BLaER1 treated with 17β-estradiol and CSF1 and Interleukin-3, amounts not matched to agents 10 nM and 100 nM (cell line): ENCODE results near the gene FOSL2.
A peak's percentile ranks its signal among the peaks of the same experiment; 100 is the strongest.

Experiments
- H3K27ac ChIP-seq, 11 experiments: shearing (Covaris generic); formaldehyde crosslinking; 2 replicates each; pipeline ENCODE4 v1.8.1; 2022
- H3K27me3 ChIP-seq, 11 experiments: shearing (Covaris generic); formaldehyde crosslinking; 2 replicates each; pipeline ENCODE4 v1.8.1; 2022
- H3K36me3 ChIP-seq, 11 experiments: shearing (Covaris generic); formaldehyde crosslinking; 2 replicates each; pipeline ENCODE4 v1.8.1; 2022
- H3K4me1 ChIP-seq, 10 experiments: shearing (Covaris generic); formaldehyde crosslinking; 2 replicates each; pipeline ENCODE4 v1.8.1; 2022
- H3K4me2 ChIP-seq, 11 experiments: shearing (Covaris generic); formaldehyde crosslinking; 2 replicates each; pipeline ENCODE4 v1.8.1; 2022
- H3K4me3 ChIP-seq, 10 experiments: shearing (Covaris generic); formaldehyde crosslinking; 2 replicates each; pipeline ENCODE4 v1.8.1; 2022
- H3K9ac ChIP-seq, 11 experiments: shearing (Covaris generic); formaldehyde crosslinking; 2 replicates each; pipeline ENCODE4 v1.8.1; 2022
- H3K9me3 ChIP-seq, 11 experiments: shearing (Covaris generic); formaldehyde crosslinking; replicated peaks in 1 of 11; 2 replicates each; pipeline ENCODE4 v1.8.1; 2022
- H4K20me1 ChIP-seq, 11 experiments: shearing (Covaris generic); formaldehyde crosslinking; 2 replicates each; pipeline ENCODE4 v1.8.1; 2022
- Cebpa-rat ChIP-seq, 11 experiments: shearing (Covaris generic); IDR thresholded peaks; 2 replicates each; pipeline ENCODE4 v1.8.1; 2022

The FOSL2 gene

GRCh38 chr2:28377195-28377816 is 15.4 kb upstream of the FOSL2 start:
- no peaks in the 10 kb centered on the region for H4K20me1 ChIP-seq
- H3K36me3 ChIP-seq = no peaks in the 10 kb centered on the region
- no peaks in the 10 kb centered on the region for H3K9me3 ChIP-seq
- peaks cover 37 to 51% (median 47%) of the 10 kb centered on the region in 10 experiments for H3K4me1 ChIP-seq
- H3K9ac ChIP-seq = no peak overlapping the region
- no peaks in the 10 kb centered on the region for H3K27me3 ChIP-seq
- no peak overlapping the region; a peak in 1 of 22 replicates for H3K27ac ChIP-seq
- peak overlapping the region in 5 of 11 experiments; percentile 74 to 80 (median 77); a peak in 7 of 22 replicates for H3K4me2 ChIP-seq
- no peak overlapping the region for H3K4me3 ChIP-seq
- TF ChIP-seq Cebpa-rat (IDR thresholded peaks at IDR 0.05) = no peak

DNA sequence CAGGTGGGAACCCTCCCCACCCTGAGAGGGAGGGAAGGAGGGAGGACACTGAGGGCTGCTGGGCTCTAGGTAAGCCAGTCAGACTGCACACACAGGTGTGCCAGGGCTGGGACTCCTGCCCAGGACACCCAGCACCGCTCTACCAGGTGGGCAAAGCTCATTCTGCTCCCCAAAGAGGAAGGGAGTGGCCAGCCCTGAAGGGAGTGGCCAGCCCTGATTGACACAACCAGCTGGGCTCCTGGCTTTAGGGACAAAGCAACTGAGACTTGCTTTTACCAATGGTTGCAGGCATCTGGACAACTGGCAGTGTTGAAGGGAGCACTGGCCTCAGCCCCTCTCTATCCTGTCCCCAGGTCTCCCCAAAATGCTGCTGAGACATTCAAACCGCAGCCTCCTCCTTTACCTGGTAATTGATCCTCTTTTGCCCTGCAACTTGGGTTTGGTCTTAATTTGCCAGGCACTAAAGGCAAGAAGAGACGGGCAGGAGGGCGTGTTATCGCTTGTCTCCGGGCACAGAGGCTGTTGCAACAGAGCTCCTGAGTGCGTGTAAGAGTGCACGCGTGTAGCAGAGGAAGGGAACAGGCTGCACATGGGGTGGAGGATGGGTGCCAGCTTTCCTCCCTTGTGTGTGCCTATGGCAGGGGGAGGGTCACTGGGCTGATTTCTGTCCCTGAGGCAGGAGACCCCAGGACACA is 14.5 kb upstream of the FOSL2 start:
- H3K9me3 ChIP-seq = no peaks in the 10 kb centered on the region
- no peak for TF ChIP-seq Cebpa-rat (IDR thresholded peaks at IDR 0.05)
- no peak overlapping the region for H3K4me3 ChIP-seq
- H3K4me1 ChIP-seq = peaks cover 44 to 59% (median 55%) of the 10 kb centered on the region in 10 experiments
- H3K4me2 ChIP-seq = peak overlapping the region; percentile 72 to 88 (median 77)
- H3K27ac ChIP-seq = peak overlapping the region in 6 of 11 experiments; percentile 7 to 48 (median 39); a peak in 6 of 22 replicates
- H3K36me3 ChIP-seq = no peaks in the 10 kb centered on the region
- no peaks in the 10 kb centered on the region for H4K20me1 ChIP-seq
- H3K27me3 ChIP-seq = no peaks in the 10 kb centered on the region
- H3K9ac ChIP-seq = peak overlapping the region in 1 of 11 experiments; percentile 3; a peak in 1 of 22 replicates

GRCh38 chr2:28378679-28379584 is 13.7 kb upstream of the FOSL2 start:
- peak overlapping the region; percentile 72 to 88 (median 77) for H3K4me2 ChIP-seq
- H3K27ac ChIP-seq = peak overlapping the region in 9 of 11 experiments; percentile 1 to 48 (median 21); a peak in 14 of 22 replicates
- H3K36me3 ChIP-seq = no peaks in the 10 kb centered on the region
- TF ChIP-seq Cebpa-rat (IDR thresholded peaks at IDR 0.05) = no peak
- peak overlapping the region in 1 of 10 experiments; percentile 20; a peak in 1 of 20 replicates for H3K4me3 ChIP-seq
- H3K9me3 ChIP-seq = no peaks in the 10 kb centered on the region
- peak overlapping the region in 4 of 11 experiments; percentile 3 to 26 (median 22); a peak in 3 of 22 replicates for H3K9ac ChIP-seq
- no peaks in the 10 kb centered on the region for H4K20me1 ChIP-seq
- H3K27me3 ChIP-seq = no peaks in the 10 kb centered on the region
- peaks cover 44 to 62% (median 56%) of the 10 kb centered on the region in 10 experiments for H3K4me1 ChIP-seq

GRCh38 chr2:28380219-28380618 is 12.4 kb upstream of the FOSL2 start:
- Histone ChIP-seq H3K4me2 (peak overlapping the region in 10 of 11 experiments; percentile 72 to 80 (median 77); a peak in 19 of 22 replicates), H3K36me3 (no peaks in the 10 kb centered on the region), H3K27ac (peak overlapping the region in 1 of 11 experiments; percentile 28; a peak in 1 of 22 replicates), H4K20me1 (no peaks in the 10 kb centered on the region), H3K9me3 (no peaks in the 10 kb centered on the region), H3K27me3 (no peaks in the 10 kb centered on the region), H3K9ac (no peak overlapping the region; a peak in 1 of 22 replicates), H3K4me3 (no peak overlapping the region), H3K4me1 (peaks cover 44 to 62% (median 56%) of the 10 kb centered on the region in 10 experiments)
- TF ChIP-seq Cebpa-rat (IDR thresholded peaks at IDR 0.05) = no peak

- peaks cover 44 to 62% (median 56%) of the 10 kb centered on the region in 10 experiments for H3K4me1 ChIP-seq
- H3K27me3 ChIP-seq = no peaks in the 10 kb centered on the region
- peak overlapping the region in 7 of 11 experiments; percentile 18 to 49 (median 37); a peak in 12 of 22 replicates for H3K27ac ChIP-seq
- H3K4me2 ChIP-seq = peak overlapping the region; percentile 53 to 80 (median 74)
- no peaks in the 10 kb centered on the region for H3K36me3 ChIP-seq
- TF ChIP-seq Cebpa-rat (IDR thresholded peaks at IDR 0.05) = no peak
- H3K9ac ChIP-seq = 0 out of 22 replicates have a peak overlapping the region, but pooled peaks of 2 of the 11 experiments have one; percentile 26 to 29
- no peak overlapping the region for H3K4me3 ChIP-seq
- H4K20me1 ChIP-seq = no peaks in the 10 kb centered on the region
- no peaks in the 10 kb centered on the region for H3K9me3 ChIP-seq
Observed at GRCh38 chr2:28381225-28382180, 11.2 kb upstream of the FOSL2 start.

DNA sequence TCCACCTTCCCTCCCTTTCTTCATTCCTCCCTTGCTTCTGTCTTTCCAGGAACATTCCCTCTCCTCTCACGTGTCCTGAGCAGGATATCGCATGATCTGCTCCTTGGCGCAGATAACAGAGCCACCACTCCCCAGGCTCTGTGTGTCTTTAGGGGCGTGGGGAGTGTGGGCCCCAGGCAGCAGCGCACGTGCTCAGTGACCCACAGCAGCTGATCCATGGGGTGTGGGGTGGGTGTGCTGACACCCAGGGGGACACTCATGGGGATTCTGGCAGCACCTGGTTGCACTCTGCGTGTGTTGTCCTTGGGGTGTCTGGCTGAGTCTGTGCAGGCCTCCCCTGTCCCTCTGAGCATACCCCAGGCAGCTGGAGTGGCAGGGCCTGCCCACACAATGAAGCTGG is 9.9 kb upstream of the FOSL2 start:
- no peak overlapping the region; a peak in 1 of 22 replicates for H3K9ac ChIP-seq

DNA sequence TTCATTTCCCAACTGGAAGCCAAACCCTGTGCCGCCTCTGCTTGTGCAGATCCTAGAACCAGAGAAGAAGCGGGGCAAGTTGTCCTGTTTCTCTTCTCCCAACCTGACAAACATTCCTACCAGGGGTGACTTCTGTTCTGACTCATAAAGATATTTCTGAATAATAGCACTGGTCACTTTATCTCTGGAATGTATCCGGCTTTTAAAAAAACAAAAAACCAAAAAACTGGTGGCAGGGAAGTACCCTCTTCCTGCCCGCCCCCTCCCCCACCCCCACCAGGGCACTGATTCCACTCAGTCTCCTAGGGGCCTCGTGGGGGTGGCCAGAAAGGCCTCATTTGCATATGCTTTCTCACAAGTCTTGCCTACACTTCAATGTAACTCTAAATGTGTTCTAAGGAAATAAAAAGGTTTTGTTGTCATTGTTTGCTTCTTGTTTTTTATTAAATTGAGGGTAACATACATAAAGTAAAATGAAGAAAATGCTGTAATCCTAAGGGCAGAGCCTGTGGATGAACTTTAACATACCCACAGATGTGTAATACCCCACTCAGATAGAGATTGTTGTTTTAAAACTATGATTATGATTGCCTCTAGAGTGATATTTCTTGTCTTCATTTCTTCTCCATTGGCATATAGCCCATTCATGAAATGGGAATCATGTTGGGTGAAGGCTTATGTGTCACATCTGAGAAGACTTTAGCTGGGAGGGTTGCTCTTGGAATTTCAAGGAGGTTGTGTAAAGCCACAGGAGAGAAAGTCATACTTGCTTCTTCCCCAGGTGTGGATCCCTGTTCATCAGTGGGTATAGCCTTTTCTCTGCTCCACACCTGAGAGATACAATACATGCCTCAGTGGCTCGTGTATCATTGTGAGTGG is 5.3 kb upstream of the FOSL2 start:
- Histone ChIP-seq H3K9ac (no peak overlapping the region), H3K4me3 (no peak overlapping the region), H3K4me1 (peaks cover 23 to 42% (median 32%) of the 10 kb centered on the region in 10 experiments), H3K27me3 (no peaks in the 10 kb centered on the region; a peak in 1 of 22 replicates), H3K9me3 (no peaks in the 10 kb centered on the region), H3K36me3 (no peaks in the 10 kb centered on the region), H3K4me2 (peak overlapping the region in 1 of 11 experiments; percentile 9; a peak in 1 of 22 replicates), H3K27ac (no peak overlapping the region), H4K20me1 (no peaks in the 10 kb centered on the region)
- no peak for TF ChIP-seq Cebpa-rat (IDR thresholded peaks at IDR 0.05)

More for the DNA sequence above, 9.9 kb upstream of the FOSL2 start:
- H3K36me3 ChIP-seq = no peaks in the 10 kb centered on the region
- peaks cover 48 to 67% (median 56%) of the 10 kb centered on the region in 10 experiments for H3K4me1 ChIP-seq
- H3K4me3 ChIP-seq = no peak overlapping the region
- no peaks in the 10 kb centered on the region for H4K20me1 ChIP-seq
- TF ChIP-seq Cebpa-rat (IDR thresholded peaks at IDR 0.05) = no peak
- no peaks in the 10 kb centered on the region for H3K27me3 ChIP-seq
- peak overlapping the region in 6 of 11 experiments; percentile 13 to 49 (median 37); a peak in 7 of 22 replicates for H3K27ac ChIP-seq
- H3K9me3 ChIP-seq = no peaks in the 10 kb centered on the region
- H3K4me2 ChIP-seq = peak overlapping the region; percentile 2 to 80 (median 74); a peak in 18 of 22 replicates
